Cardiac muscle cell (in vitro differentiated cells and primary cell): ENCODE data around the gene MSH3. TPM values are rescaled to one million over a fixed set of nuclear protein-coding genes. Genes with fewer than 3 reads are reported as not detected.
A peak's percentile ranks its signal among the peaks of the same experiment; 100 is the strongest.

Source experiments
- DNase-seq, 2 donors: peaks; one replicate each; pipeline versions ENCODE4 v3.0.0 to v3.0.0-alpha.2; 2010 to 2017; ENCODE audit warnings: low read depth in 1 of 2, low spot score in 1 of 2
- H3K27ac ChIP-seq: fragments of 200-600 bp; sonication (generic); 2 replicates; pipeline ENCODE4 v1.5.1; 2016
- H3K27me3 ChIP-seq: fragments of 200-600 bp; sonication (generic); 2 replicates; pipeline ENCODE4 v1.6.0; 2016; ENCODE audit warnings: control low read depth
- H3K36me3 ChIP-seq: fragments of 200-600 bp; sonication (generic); 2 replicates; pipeline ENCODE4 v1.5.1; 2016; ENCODE audit warnings: control low read depth
- H3K4me1 ChIP-seq: fragments of 200-600 bp; sonication (generic); 2 replicates; pipeline ENCODE4 v1.8.1; 2017; ENCODE audit warnings: low read depth, mild to moderate bottlenecking, mixed run types
- H3K4me3 ChIP-seq: fragments of 200-600 bp; sonication (generic); 2 replicates; pipeline ENCODE4 v1.5.1; 2016; ENCODE audit warnings: mild to moderate bottlenecking
- H3K9me3 ChIP-seq: fragments of 200-600 bp; sonication (generic); 2 replicates; pipeline ENCODE4 v1.5.1; 2017; ENCODE audit warnings: low read depth, mild to moderate bottlenecking, control low read depth
- polyA plus RNA-seq: library from polyadenylated mRNA; unstranded; fragments of >200 nt; fragmentation: Nextera tagmentation; extraction: Ambion mirVana; gene quantifications from 2 replicates; pipeline ENCODE4 v1.2.1, GENCODE V29; 2016
- total RNA-seq: library from RNA; depleted of rRNA; stranded (reverse); fragments of >200 nt; gene quantifications from 2 replicates; pipeline ENCODE4 v1.2.3, GENCODE V29; 2016
- TF ChIP-seq, protein P1 (sequence below): IDR thresholded peaks from 2 replicates; pipeline ENCODE4 v1.5.1; 2012; ENCODE audit warnings: low read depth, mild to moderate bottlenecking, low read length

The MSH3 gene
- total and polyA plus RNA-seq, 2 experiments from 2014 or later = 11.3 to 11.4 TPM

DNA sequence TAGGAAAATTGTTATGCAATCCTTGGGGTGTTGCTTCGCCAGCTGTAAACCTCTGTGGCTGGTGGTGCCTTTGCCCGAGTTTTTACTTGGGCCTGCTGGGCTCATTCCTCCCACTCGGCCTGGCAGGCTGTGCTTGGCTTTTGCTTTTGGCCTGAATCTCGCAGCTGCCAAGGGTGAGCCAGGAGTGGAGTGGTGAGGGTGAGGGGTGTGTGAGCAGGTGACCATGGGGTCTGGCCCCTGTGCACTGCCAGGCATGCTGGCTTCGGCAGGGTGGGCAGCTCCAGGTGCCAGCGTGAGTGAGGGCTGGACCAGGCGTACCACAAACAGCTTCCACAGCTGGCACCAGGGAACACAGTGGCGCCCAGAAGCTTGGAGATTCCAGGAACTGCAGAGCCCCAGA is 12.9 kb downstream of the MSH3 start:
- no peaks in the 10 kb centered on the region for H3K9me3 ChIP-seq
- no peak for DNase-seq
- peak overlapping the region; percentile 19 for H3K27ac ChIP-seq
- no peak overlapping the region for H3K4me3 ChIP-seq
- H3K27me3 ChIP-seq = no peaks in the 10 kb centered on the region
- no peaks in the 10 kb centered on the region for H3K4me1 ChIP-seq
- H3K36me3 ChIP-seq = peaks cover 21% of the 10 kb centered on the region
- TF ChIP-seq, protein P1, sequence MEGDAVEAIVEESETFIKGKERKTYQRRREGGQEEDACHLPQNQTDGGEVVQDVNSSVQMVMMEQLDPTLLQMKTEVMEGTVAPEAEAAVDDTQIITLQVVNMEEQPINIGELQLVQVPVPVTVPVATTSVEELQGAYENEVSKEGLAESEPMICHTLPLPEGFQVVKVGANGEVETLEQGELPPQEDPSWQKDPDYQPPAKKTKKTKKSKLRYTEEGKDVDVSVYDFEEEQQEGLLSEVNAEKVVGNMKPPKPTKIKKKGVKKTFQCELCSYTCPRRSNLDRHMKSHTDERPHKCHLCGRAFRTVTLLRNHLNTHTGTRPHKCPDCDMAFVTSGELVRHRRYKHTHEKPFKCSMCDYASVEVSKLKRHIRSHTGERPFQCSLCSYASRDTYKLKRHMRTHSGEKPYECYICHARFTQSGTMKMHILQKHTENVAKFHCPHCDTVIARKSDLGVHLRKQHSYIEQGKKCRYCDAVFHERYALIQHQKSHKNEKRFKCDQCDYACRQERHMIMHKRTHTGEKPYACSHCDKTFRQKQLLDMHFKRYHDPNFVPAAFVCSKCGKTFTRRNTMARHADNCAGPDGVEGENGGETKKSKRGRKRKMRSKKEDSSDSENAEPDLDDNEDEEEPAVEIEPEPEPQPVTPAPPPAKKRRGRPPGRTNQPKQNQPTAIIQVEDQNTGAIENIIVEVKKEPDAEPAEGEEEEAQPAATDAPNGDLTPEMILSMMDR = no peak

DNA sequence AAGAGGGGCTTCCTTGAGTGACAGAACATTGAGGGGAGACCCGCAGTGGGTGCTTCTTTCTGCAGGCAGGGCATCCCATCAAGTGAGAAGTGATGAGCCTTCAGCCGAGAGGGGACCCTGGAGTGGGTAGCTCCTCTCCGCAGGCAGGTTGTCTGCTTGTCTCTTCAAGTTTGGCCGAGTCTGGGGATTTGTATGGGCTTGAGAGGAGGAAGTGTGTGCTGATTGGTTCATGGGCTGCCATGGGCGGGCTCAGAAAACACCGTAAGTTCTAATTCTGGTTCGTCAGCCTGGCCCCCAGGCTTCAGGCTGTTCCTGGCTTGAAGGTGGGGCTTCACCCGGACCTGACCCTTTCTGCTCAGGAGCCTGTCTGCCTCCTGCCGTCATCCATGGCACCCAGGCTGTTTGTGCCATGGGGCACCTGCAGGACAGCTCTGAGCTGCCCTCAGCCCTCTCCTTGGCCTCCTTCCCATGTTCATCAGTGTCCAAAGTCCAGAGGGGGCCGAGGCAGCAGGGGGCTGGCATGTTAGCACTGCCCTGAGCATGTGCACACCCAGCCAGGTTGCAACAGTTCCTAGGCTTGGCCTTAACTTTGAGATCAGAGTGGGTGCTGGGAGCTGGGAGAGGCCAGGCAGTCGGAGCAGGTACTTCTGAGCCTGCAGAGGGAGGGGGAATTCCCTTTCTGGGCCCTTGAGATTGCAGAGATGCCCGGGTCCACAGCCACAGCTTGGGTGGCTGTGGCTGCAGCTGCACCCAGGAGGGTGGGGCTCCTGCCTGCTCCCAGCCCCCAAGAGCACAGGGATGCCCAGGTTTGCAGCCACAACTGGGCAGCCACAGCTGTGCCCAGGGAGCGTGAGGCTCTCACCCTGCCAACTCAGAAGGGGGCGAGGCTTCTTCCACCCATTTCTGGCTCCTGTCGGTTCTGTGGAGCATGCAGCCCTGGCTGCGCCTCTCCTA is 13.8 kb downstream of the MSH3 start:
- no peak for DNase-seq
- Histone ChIP-seq H3K36me3 (peaks cover 29% of the 10 kb centered on the region), H3K27me3 (no peaks in the 10 kb centered on the region)

DNA sequence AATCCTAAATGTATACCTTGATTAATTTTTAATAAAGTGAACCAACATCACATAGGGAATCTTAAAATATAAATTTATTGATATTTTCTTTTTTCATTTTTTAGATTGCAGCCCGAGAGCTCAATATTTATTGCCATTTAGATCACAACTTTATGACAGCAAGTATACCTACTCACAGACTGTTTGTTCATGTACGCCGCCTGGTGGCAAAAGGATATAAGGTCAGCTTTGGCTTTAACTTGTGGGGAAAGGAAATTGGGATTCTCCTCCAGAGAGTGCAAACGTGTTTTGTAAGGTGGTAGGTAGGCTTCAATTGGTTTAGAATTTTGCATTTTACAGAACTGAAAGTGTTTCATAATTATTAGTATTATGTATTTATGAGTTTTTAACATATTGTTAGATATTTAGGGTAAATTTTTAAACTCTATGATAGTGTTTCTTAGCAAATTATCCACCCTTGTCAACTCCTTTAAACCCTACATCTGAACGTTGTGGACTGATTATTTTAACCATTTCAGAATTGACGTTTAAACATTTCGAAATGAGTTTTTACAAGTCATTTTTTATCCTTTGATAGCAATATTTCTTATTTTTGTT is 17.8 kb downstream of the MSH3 start:
- H3K27me3 ChIP-seq = no peaks in the 10 kb centered on the region
- no peaks in the 10 kb centered on the region for H3K9me3 ChIP-seq
- peak; percentile 79 to 82 for DNase-seq
- TF ChIP-seq, protein P1 = peak; percentile 87
- peaks cover 29% of the 10 kb centered on the region for H3K36me3 ChIP-seq
- no peak overlapping the region for H3K4me3 ChIP-seq
- H3K27ac ChIP-seq = no peak overlapping the region
- no peaks in the 10 kb centered on the region for H3K4me1 ChIP-seq

More for the DNA sequence above, 13.8 kb downstream of the MSH3 start:
- H3K4me3 ChIP-seq = no peak overlapping the region
- no peaks in the 10 kb centered on the region for H3K4me1 ChIP-seq
- H3K27ac ChIP-seq = peak overlapping the region; percentile 19
- H3K9me3 ChIP-seq = no peaks in the 10 kb centered on the region
- TF ChIP-seq, protein P1 = no peak

DNA sequence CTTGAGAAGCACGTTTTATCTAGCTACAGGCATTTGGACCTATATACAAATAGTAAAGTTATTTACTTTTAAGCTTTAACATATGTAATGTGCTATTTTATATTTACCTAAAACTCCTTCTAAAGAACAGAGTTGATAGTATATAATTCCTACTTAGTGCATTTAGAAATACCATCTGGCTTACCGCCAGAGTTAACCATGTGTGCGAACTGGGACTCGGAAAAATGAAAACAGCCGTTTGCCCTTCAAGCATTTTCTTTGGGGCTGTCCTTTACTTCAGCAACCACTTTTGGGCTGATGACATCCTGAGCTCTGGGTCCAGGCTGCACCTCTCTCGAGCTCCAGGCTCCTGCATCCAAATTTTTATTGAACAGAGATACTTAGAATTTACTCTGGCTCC is 22.3 kb downstream of the MSH3 start:
- Histone ChIP-seq H3K4me1 (no peaks in the 10 kb centered on the region), H3K27ac (no peak overlapping the region), H3K9me3 (no peaks in the 10 kb centered on the region), H3K36me3 (peaks cover 40% of the 10 kb centered on the region), H3K4me3 (no peak overlapping the region), H3K27me3 (no peaks in the 10 kb centered on the region)
- DNase-seq = no peak
- TF ChIP-seq, protein P1 = no peak

DNA sequence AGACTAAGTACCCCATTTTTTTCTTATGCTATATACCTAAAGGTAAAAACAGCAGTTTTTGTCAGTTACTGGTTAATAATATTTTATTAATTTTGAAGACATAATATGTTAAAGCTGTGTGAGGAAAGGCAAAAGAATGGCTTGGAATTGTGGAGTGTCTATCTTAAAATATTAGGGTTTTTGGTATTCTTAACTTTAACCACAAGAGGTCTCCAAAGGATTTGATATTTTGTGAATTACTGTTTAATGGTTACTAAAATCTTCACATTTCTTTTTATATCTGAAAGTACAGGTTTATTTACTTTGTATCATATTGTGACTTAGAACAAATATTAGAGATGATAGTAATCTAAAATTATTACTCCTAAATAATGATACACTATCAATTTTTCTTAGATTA is 32.3 kb downstream of the MSH3 start:
- Histone ChIP-seq H3K4me3 (no peak overlapping the region), H3K4me1 (no peaks in the 10 kb centered on the region), H3K9me3 (no peaks in the 10 kb centered on the region), H3K27me3 (no peaks in the 10 kb centered on the region), H3K27ac (no peak overlapping the region), H3K36me3 (no peaks in the 10 kb centered on the region)
- DNase-seq = peak in 1 of 2 donors; percentile 31
- TF ChIP-seq, protein P1 = peak; percentile 37
